ENCODE results near the gene KHDC4. TPM values are rescaled to one million over a fixed set of nuclear protein-coding genes. Genes with fewer than 3 reads are reported as not detected.
A peak's percentile ranks its signal among the peaks of the same experiment; 100 is the strongest.

KHDC4 gene
- 24.5 and 34.8 TPM in 2 replicates for total RNA-seq

DNA sequence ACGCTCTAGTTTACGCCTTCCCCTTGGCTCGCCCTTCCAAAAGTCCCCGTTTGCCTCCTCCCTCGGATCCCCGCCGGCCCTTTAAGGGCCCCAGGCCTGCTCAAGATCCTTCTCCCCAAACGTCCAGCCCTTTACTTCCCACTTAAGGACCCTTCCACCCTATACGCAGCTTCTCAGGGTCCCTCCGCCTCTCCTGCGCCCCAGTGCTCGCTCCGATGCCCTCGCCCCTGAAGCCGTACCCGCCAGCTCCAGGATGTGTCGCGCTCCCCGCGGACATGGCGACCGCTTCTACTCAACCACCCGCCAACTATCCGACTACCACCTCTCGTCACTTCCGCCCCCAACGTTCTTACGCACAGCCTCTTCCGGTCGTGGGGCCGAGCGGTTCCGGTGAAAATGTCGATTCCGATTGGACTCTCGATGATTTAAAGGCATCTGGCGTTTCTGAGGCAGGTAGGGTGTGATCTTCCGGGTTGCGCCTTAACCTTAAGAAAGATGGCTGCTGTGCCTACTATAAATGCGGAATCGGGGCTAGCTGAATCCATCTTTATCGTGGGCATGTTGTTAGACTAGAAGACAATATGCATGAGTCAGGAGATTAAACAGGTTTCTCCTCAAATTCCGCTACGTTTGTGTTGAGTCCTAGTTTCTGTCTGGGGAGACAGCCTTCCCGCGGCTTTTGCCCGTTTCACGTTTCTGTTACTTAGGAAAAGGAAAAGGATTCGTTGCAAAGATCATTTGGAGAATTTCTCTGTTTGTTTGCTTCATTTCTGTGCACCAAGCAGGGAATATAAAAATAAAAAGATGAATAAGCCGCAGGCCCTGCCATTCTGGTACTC lies at the start of gene KHDC4:
Gene KHDC4 (minus strand): TSS at position 317 of the 839 bp plus-strand sequence. CDS start 40 bp downstream, at position 277.
- DNase-seq (ENCODE audit: extremely low read depth, low read depth, low spot score), result peak; percentile 97

DNA sequence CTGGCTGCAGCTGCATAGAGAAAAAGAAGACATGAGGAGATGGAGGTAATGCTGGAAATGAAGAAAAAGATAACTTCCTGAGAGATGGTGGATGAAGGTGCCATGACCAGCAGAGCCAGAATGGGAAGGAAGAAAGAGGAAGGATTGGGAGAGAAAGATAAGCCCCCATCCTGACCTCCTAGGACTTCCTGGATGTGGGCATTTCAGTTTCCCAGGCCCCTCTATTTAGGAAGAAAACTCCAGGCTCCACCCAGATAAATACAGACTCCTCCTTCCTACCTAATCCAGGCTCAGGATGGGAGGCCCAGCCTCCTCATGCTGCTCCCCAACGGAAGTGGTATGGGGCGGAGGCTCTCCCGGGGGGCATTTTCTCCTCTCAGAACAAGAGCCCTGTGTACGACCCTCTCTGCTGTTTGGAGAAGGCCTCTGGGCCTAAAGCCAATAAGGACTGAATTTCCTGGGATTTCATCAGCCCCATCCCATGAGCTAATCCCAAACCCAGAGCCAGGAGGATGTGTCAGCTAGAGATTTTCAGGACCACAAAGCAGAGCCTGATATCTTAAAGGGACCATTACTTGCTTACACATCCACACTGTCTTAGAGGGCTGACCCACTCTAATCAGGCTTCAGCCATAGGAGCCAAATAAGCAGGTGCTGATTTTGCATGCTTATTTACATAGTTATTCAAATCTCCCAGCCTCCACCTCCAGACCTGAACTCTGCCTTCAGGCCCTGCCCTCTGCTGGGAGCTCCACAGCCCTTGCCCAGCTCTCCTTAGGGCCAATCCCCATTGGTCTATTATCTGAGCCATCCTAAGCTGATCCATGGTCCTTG lies 49.2 kb upstream of the KHDC4 start:
- no peak for DNase-seq (ENCODE audit: extremely low read depth, low read depth, low spot score)

- no peak for DNase-seq (ENCODE audit: extremely low read depth, low read depth, low spot score)
These were observed 47.9 kb upstream of the KHDC4 start for GRCh38 chr1:155982106-155982505.

GRCh38 chr1:155981266-155982088 lies 47.3 kb upstream of the KHDC4 start:
- no peak for DNase-seq (ENCODE audit: extremely low read depth, low read depth, low spot score)

DNA sequence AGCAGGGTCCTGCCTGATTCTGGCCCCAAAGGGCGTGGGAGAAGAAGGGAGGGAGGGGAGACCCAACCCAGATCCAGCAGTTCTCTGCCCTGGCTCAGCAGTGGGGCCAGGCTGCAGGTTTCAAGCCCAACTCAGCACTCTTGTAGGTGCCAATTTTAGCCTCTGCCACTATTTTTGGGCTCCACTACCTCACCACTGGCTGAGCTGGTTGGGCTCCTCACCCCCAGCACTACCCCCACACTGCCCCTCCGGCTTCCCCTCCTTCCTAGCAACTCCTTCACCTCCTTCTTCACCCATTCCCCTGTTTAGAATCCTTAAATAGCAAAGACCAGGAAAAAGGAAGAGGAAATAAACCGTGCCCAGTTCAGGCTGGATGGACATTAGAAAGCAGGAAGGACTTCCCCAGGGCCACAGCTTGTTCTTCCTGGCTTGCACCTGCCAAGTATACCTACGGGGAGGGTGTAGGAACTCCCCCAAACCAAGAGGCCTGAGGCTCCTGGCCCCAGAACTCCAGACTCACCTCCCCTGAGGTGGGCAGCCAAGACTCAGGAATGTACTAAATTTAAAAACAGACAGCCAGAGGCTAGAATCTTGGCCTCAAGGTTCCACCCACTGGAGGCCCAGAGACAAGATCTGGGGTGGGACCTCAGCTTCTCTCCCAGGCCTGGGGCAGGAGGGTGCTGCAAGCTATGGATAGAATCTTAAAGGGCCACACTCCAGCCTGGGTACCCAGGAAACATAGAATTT lies 45.6 kb upstream of the KHDC4 start:
- DNase-seq (ENCODE audit: extremely low read depth, low read depth, low spot score), result no peak

- DNase-seq (ENCODE audit: extremely low read depth, low read depth, low spot score), result no peak
These were observed 44.8 kb upstream of the KHDC4 start for GRCh38 chr1:155978973-155979429.

- DNase-seq (ENCODE audit: extremely low read depth, low read depth, low spot score), result no peak
These were observed 44.2 kb upstream of the KHDC4 start, which contains the start of gene ARHGEF2 for GRCh38 chr1:155978325-155978972. TSS of gene ARHGEF2 (minus strand) at chr1:155978547. CDS start at chr1:155978427, 120 bp downstream.

DNA sequence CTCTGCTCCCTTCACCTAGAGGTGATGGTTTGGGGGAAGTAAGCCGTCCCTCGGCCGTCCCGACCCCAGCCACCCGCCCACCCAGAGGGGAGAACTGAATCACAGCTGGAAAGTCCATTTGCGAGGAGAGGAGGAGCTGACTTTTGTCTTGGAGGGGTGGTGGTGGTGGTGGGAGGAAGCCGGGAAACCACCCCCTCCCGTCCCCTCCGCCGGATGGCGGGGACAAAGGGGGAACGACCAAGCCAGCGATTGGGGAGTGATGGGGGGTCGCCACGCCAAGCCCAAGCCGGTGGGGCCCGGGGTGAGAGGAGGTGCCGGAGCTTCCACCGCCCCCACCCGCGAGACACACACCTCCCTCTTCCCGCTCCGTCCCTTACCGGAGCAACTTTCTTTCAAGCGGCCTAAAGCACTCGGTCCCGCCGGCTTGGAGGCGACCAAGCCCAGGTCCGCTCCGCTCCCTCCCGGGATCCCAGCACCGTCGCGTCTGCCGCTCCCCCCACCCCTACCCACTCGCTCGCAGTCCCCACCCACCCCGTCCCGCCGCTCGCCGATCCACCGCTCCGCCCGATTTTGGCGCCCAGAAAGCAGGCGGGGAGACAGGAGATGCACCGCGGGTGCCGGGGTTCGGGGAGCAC lies 43.6 kb upstream of the KHDC4 start:
- no peak for DNase-seq (ENCODE audit: extremely low read depth, low read depth, low spot score)

DNA sequence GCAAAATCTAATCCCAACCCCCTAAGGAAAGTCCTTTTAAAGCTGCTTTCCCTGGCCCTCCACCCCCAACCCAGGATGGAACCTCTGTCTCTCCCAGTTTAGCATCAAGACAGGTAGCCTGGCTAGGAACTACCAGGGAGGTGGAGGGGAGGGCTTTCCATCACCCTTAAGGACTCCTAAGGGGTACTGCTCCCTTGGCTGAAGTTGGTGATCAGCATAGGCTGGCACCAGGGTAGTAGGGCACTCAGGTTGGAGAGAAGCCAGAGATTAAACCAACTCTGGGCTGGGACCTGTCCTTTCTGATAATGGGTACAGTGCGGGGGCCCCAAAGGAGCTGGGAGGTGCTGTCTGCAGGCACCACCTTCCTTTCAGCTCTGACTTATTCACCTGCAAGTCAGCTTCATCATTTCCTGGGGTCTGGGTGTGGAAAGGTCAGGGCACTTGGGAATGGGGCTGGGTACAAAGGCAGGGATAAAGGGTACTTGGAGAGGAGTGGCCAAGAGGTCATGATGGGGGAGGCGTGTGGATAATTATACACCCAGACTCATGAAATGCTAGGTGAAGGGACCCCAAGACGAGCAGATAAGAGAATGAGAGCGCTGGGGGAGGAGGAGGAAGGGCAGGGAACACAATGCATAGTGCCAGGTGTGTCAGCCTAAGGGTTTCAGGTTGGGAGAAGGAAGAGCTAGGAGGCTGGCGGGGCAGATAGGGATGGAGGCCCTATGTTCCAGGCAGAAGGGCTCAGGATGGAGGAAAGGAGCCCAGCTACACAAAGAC lies 42.9 kb upstream of the KHDC4 start:
- no peak for DNase-seq (ENCODE audit: extremely low read depth, low read depth, low spot score)

- no peak for DNase-seq (ENCODE audit: extremely low read depth, low read depth, low spot score)
These were observed 42.1 kb upstream of the KHDC4 start for GRCh38 chr1:155976062-155976912.

DNA sequence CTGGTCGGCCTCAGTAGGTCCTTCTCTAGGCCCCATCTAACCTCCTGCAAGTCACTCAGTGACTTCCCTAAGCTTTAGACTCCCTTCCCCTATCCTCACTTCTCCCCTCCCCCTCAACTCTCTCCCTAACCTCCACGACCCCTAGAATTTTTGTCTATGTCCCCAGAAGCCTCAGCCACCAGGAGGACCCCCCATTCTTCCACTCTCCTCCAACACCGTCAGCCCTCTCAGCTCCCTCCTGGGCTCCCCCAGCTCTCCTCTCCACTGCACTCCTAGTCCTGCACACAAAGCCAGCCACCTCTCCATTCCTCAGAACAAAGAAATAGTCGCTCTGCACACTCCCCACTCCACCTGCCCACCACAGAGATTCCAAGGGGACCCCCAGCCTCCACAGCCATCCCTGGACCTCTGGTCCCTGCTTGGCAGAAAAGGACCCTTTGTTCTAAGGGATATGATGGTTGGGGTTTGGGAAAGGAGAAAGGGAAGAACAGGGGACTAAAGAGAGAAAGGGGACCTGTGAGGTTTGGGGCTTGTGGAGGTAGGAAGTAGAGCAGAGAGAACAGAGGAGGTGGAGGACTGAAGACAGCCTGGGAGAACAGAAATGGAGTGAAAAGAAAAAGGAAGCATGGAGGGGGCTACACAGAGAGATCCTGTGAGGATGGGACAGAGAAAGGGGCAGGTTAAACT lies 41.3 kb upstream of the KHDC4 start:
- no peak for DNase-seq (ENCODE audit: extremely low read depth, low read depth, low spot score)

- no peak for DNase-seq (ENCODE audit: extremely low read depth, low read depth, low spot score)
These were observed 40.2 kb upstream of the KHDC4 start for GRCh38 chr1:155974208-155975115.

GRCh38 chr1:155973723-155974122 lies 39.5 kb upstream of the KHDC4 start:
- no peak for DNase-seq (ENCODE audit: extremely low read depth, low read depth, low spot score)

DNA sequence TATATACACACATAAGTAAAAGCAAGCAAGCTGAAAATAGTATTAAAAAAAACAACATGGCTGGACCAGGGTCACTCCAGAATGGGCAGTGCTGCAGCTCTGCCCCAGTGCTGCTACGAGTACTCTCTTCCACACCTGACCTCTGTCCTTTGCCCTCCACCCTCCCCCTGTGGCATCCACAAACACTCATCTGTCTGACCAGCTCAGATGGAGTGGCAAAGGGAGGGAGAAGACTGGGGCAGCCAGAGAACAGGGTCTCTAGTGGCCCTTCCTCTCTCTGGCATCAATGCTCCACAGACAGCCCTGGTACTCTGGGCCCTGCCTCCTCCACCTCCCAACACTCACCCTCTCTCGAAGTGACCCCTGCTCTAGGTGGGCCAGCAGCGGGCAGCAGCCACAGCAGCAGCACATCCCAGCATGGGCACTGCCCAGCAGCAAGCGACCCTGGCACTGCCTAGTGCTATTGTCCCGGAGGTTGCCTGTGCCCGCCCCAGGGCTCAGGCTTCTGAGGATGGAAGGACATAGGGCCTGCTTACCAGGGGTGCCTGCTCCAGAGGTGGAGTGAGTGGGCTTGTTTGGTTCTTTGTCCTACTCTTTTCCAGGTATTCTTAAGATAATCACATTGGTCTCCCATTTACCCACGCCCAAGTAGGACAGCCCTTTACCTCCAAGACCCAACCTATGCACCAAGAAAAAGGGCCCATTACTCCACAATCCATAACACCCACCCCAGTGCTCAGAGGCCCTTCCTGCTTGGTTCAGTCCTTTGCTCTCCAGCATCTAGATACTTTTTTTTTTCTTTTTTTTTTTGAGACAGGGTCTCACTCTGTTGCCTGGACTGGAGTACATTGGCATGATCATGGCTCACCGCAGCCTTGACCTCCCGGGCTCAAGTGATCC lies 37.9 kb upstream of the KHDC4 start:
- no peak for DNase-seq (ENCODE audit: extremely low read depth, low read depth, low spot score)
